NCI-H187 (cell line): ENCODE data around the gene SCP2.

Experiments used
- DNase-seq, 2 experiments: peaks; one replicate each; lab custom pipeline; 2025; lab: John Stamatoyannopoulos, UW

The SCP2 gene

GRCh38 chr1:53067886-53068285, 140.8 kb downstream of the SCP2 start:
- no peak for DNase-seq

GRCh38 chr1:53068314-53069099, 141.4 kb downstream of the SCP2 start:
- no peak for DNase-seq

GRCh38 chr1:53069265-53069662, 142.2 kb downstream of the SCP2 start:
- DNase-seq, result no peak

DNA sequence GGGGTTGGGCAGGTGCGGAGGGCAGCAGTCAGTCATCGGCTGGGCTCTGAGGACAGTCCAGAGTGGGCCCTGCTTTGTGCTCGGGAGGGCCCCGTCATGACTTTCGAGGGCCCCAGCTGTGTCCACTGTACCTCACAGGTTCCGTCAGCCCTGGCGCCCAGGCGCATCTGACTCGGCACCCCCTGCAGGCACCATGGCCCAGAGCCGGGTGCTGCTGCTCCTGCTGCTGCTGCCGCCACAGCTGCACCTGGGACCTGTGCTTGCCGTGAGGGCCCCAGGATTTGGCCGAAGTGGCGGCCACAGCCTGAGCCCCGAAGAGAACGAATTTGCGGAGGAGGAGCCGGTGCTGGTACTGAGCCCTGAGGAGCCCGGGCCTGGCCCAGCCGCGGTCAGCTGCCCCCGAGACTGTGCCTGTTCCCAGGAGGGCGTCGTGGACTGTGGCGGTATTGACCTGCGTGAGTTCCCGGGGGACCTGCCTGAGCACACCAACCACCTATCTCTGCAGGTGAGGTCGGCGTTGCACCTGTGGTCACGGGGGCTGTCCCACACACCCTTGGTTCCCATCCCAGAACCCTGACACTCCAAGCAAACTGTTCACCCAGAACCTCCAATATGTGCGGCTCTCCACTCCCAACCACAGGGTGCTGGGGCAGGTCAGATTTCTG, 142.7 kb downstream of the SCP2 start:
- no peak for DNase-seq

- no peak for DNase-seq
Measured at GRCh38 chr1:53070621-53071020, 143.5 kb downstream of the SCP2 start.

GRCh38 chr1:53071167-53071865, 144.2 kb downstream of the SCP2 start:
- no peak for DNase-seq

- DNase-seq, result no peak
Measured at GRCh38 chr1:53071915-53072314, 144.8 kb downstream of the SCP2 start.

DNA sequence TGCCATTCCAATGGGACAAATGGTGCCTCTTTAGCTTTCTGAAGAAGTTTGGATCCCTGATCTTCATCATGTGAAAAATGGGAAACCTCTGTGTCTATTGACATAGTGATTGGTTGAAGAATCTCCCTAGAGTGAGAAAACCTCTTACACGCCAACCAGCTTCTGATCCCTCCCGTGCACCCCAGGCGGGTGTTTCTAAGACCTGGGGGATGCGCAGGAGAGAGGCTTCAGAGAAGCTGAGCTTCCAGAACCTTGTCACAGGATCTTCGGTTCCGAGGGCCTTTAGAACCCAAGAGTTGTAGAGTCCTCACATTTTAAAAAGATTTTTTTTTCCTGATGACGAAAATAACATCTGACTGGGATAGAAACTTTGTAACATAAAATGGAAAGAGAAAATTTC, 146.2 kb downstream of the SCP2 start:
- no peak for DNase-seq

DNA sequence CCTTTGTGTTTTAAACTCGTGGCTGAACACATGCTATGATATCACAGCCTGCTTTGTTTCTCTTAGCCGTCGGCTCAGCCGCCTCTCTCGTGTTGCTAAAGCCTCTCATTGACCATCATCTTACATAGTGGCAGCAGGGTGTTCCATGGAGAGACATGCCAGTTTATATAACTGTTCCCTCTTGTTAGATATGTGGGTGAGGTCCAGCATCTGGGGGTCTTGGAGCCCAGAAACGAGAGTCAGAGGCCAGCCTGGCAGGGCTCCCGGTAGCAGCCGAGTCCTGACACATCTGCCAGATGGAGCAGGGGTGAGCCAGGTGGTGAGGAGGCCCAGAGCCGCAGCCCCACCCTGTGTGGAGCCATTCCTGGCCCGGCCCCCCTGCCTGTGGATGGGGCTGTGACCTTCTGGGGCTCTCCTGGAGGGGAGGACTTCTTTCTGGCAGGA, 146.8 kb downstream of the SCP2 start:
- no peak for DNase-seq

DNA sequence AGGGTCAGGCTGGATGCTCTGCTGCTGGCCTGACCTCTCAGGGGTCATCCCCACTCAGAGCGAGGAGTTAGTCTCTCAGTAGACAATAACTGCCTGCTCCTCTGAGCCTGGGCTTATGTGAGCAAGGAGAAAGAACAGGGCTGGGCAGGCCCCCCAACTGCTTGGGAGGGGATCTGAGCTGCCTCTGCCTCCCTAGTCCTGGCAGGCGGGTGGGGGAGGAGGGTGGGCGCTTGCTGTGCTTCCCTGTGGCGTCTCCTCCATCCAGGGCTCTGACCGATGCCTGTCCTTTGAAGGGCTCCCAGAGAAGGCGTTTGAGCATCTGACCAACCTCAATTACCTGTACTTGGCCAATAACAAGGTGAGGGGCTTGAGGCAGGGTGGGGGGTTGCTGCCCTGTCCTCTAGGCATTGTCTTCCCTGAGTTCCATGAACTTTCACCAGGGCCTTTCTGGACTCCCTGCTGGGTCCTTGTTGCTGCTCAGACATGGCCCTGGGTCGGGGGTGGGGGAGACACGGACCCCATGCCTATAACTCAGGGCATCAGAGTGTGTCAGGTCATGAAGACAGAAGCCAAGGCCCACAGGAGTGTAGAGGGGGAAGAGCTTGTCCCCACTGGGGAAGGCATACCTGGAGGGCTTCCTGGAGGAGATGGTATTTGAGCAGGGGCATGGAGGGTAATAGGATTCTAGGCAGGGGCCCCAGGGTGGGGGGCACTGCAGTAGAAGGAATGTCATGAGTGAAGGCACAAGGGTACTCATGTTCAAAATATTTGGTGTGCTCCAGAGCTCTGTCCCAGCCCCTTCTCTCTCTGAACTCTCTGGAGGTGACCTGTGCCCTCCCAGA, 147.5 kb downstream of the SCP2 start:
- no peak for DNase-seq

DNA sequence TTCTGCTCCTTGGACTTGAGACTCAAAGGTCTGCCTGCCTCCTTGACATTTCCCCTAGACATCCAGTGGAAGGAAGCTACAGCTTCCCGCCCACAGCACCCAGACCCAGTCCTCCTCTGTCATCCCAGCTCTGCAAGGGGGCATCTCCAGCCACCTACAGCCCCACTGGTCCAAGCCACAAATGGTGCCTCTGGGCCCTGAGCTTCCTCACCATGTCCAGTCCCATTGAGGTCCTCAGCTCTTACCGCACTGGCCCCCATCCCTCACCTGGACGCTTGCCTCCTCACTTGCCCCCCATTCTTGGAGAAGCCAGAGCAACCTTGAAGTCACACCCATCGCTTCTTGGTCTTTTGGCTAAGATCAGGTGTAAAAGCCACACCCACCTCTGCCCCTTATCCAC, 148.1 kb downstream of the SCP2 start:
- no peak for DNase-seq

DNA sequence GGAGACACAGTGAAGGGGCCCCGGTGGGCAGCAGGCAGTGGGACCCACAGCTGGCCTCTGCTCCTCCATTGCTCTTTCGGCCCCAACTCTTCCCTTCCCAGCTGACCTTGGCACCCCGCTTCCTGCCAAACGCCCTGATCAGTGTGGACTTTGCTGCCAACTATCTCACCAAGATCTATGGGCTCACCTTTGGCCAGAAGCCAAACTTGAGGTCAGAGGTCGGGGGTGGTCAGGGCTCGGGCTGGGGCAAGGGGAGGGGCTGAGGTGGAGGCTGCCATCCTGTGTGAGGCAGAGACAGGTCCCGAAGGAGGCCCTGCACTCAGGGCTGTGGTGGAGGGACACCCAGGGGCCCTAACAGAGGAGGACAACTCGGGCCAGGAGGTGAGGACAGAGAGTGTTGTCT, 148.7 kb downstream of the SCP2 start:
- DNase-seq, result no peak

DNA sequence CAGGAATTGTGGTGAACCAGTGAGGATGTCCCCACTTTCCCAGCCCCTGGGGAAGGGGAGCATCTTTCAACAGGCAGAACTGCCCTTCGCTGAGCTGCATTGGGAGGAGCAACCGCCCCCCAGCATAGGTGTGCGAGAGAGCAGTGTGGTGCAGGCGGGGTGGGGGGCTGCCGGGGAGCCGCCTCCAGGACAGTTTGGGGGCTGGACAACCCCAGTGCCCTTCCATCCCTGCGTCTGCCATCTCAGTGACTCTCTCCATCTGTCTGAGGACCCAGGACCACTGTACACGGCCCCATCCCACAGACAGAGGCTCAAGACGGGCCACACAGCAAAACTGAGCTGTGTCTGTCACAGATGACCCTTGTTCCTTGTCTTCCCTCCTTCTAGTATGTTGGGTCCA, 149.1 kb downstream of the SCP2 start:
- DNase-seq, result no peak

GRCh38 chr1:53076721-53077598, 149.9 kb downstream of the SCP2 start:
- DNase-seq, result no peak

GRCh38 chr1:53077599-53077965, 150.5 kb downstream of the SCP2 start:
- no peak for DNase-seq

DNA sequence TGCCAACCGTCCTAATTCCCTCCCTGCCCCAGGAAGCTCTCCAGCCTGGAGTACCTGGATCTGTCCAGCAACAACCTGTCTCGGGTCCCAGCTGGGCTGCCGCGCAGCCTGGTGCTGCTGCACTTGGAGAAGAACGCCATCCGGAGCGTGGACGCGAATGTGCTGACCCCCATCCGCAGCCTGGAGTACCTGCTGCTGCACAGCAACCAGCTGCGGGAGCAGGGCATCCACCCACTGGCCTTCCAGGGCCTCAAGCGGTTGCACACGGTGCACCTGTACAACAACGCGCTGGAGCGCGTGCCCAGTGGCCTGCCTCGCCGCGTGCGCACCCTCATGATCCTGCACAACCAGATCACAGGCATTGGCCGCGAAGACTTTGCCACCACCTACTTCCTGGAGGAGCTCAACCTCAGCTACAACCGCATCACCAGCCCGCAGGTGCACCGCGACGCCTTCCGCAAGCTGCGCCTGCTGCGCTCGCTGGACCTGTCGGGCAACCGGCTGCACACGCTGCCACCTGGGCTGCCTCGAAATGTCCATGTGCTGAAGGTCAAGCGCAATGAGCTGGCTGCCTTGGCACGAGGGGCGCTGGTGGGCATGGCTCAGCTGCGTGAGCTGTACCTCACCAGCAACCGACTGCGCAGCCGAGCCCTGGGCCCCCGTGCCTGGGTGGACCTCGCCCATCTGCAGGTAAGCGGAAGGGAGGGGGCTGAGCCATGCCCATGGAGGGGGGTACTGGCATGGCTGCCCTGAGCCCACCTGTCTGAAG, 151.4 kb downstream of the SCP2 start:
- DNase-seq, result no peak

- no peak for DNase-seq
Measured at GRCh38 chr1:53079251-53079650, 152.2 kb downstream of the SCP2 start.

DNA sequence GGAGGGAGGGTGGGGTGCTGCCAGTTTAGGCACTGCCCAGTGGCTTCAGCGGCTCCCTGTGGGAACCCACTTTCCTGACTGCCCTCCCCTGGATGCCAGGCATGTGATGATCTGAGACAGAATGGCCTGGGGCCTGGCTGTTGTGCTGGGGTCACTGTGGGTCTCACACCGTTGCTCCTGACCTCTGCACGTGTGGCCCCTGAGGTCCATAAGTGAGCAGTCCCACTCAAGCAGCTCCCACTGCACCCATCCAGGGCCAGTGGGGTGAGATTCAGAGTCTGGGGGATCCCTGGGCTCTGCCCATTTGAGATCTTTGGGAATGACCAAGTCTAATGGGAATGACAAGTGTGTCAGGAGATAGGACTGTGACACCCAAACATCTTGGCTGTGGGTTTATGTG, 153.0 kb downstream of the SCP2 start:
- no peak for DNase-seq

- no peak for DNase-seq
Measured at GRCh38 chr1:53080769-53081168, 153.7 kb downstream of the SCP2 start.

GRCh38 chr1:53081384-53082066, 154.4 kb downstream of the SCP2 start:
- DNase-seq, result no peak
